ENCODE data around the gene PKD1. TPM values are rescaled to one million over a fixed set of nuclear protein-coding genes. Genes with fewer than 3 reads are reported as not detected.
"Not testable (repeated sequence)": the region's sequence is repeated elsewhere in the genome, so short reads cannot be mapped to it uniquely, and the experiment has no call there.

The PKD1 gene
- total RNA-seq, 2 donors from 2014 or later: 78.9 to 237 TPM

- intact Hi-C loops (cut with DNase I); H3K4me3 ChIP-seq; ATAC-seq; H3K27ac ChIP-seq; H3K27me3 ChIP-seq; H3K36me3 ChIP-seq (replicated peaks in 1 of 2; ENCODE audit: insufficient read depth in 1 of 2, low read depth in 2 of 2); H3K9me3 ChIP-seq: not testable (repeated sequence)
- TF ChIP-seq CTCF (IDR thresholded peaks at IDR 0.05): peak in 1 of 7 experiments; percentile 10
- peaks cover 14% of the 10 kb centered on the region for H3K4me1 ChIP-seq
- WGBS, 2 donors: 38 to 64% methylated on average over 6 of the region's 9 CpGs
- peak in 2 of 4 donors; percentile 34 to 36 for DNase-seq
Observed at GRCh38 chr16:2121325-2121724, 14.4 kb downstream of the PKD1 start.

GRCh38 chr16:2117960-2118722, 17.6 kb downstream of the PKD1 start:
- H3K4me3 ChIP-seq; DNase-seq; H3K27me3 ChIP-seq; intact Hi-C loops (cut with DNase I); H3K9me3 ChIP-seq; H3K36me3 ChIP-seq (replicated peaks in 1 of 2; ENCODE audit: insufficient read depth in 1 of 2, low read depth in 2 of 2); ATAC-seq; H3K4me1 ChIP-seq; H3K27ac ChIP-seq: not testable (repeated sequence)
- WGBS, 2 donors: 77 to 91% methylated on average over 5 to 22 of the region's 35 CpGs

GRCh38 chr16:2117341-2117740, 18.4 kb downstream of the PKD1 start:
- H3K9me3 ChIP-seq; H3K4me1 ChIP-seq; H3K27ac ChIP-seq; H3K36me3 ChIP-seq (replicated peaks in 1 of 2; ENCODE audit: insufficient read depth in 1 of 2, low read depth in 2 of 2); ATAC-seq; DNase-seq; H3K4me3 ChIP-seq; intact Hi-C loops (cut with DNase I); H3K27me3 ChIP-seq: not testable (repeated sequence)
- 93% methylated on average over 10 of the region's 25 CpGs; no CpG with 5 or more reads in 1 of the 2 donors for whole genome bisulfite sequencing, 2 donors

DNA sequence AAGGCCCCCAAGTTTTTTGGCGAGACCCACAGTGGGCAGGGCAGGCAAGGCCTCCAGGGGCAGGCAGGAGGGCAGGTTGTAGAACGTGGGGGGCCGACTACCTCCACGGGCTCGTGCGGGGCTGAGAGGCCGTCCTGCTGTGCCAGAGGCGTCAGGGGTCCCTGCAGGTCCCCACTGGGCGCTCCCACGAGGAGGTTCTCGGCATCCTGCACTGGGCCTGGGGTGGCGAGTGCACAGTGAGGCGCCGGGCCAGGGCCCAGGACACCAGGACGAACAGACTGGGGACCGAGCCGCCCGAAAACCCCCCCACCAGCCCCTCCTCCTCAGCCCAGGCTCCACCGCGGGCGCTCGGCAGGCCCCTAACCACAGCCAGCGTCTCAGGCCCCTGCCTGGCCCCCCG, 19.3 kb downstream of the PKD1 start:
- DNase-seq; intact Hi-C loops (cut with DNase I); H3K4me3 ChIP-seq; H3K27ac ChIP-seq; ATAC-seq; H3K36me3 ChIP-seq (replicated peaks in 1 of 2; ENCODE audit: insufficient read depth in 1 of 2, low read depth in 2 of 2); H3K9me3 ChIP-seq; H3K27me3 ChIP-seq; H3K4me1 ChIP-seq: not testable (repeated sequence)
- 86 to 90% methylated on average over 6 to 7 of the region's 24 CpGs for WGBS, 2 donors

- Histone ChIP-seq H3K27me3 (no peaks in the 10 kb centered on the region), H3K9me3 (no peaks in the 10 kb centered on the region), H3K36me3 (replicated peaks in 1 of 2; ENCODE audit: insufficient read depth in 1 of 2, low read depth in 2 of 2) (peaks cover 0 to 2% of the 10 kb centered on the region in 2 donors), H3K4me3 (no peak overlapping the region), H3K4me1 (no peaks in the 10 kb centered on the region), H3K27ac (no peak overlapping the region)
- WGBS, 2 donors: 95 to 100% methylated on average over 1 to 10 of the region's 13 CpGs
- DNase-seq: no peak
- ATAC-seq: no peak
- TF ChIP-seq CTCF (IDR thresholded peaks at IDR 0.05) (no peak), POLR2A (IDR thresholded peaks at IDR 0.05) (no peak)
- intact Hi-C loops (cut with DNase I): no loop called here
Observed at GRCh38 chr16:2115591-2115973, 20.1 kb downstream of the PKD1 start.

DNA sequence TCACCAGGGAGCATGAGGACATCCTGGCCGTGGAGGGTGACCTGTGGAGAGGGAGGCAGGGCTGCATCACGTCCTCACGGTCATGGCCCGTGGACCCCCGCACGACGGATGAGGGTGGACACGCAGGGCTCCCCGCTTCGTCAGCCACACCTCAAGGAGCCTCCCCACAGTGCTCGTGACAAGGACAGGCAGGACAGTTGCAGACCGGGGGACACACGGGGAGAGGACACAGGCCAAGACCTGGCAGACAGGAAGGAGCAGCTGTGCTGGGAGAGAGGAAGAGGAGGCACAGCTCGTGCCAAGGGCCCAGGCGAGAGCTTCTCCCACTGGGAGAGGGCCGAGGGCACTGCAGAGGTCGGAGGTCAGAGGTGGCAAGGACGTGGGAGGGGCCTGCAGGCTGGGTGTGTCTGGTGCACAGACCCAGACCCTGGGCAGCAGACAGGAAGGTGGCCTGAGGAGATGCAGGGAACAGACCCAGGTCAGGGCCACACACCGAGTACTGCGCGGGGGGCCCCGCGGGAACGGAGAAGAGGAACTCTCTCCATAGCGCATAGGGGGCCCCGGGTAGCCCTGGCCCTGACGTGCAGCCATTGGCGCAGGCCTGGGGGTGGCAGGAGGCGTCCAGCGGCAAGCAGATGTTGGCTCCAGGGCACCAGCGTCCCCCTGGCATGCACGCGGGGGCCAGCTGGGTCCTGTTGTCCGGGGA, 20.7 kb downstream of the PKD1 start:
- H3K27me3 ChIP-seq; H3K4me1 ChIP-seq; H3K36me3 ChIP-seq (replicated peaks in 1 of 2; ENCODE audit: insufficient read depth in 1 of 2, low read depth in 2 of 2); H3K9me3 ChIP-seq; H3K27ac ChIP-seq; ATAC-seq; H3K4me3 ChIP-seq; intact Hi-C loops (cut with DNase I); DNase-seq: not testable (repeated sequence)
- WGBS, 2 donors: 88 to 90% methylated on average over 22 to 25 of the region's 34 CpGs

DNA sequence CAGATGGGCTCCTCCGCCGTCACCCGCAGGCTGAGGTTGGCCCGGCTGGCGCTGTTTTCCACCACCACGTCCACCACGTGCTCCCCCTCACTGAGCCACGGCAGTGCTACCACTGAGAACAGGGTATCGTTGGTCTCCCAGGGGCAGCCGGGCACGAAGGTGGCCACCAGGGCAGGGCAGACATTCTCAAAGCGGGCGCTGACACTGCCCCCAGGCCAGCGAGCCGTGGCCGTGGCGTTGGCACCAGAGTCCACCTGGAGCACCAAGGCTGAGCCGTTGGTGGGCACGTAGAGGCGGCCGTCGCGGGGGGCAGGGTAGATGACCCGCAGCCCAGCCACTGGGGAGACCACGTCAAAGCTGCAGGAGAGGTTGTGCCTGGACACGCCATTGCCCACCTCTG, 21.5 kb downstream of the PKD1 start:
- H3K4me1 ChIP-seq; H3K27ac ChIP-seq; H3K36me3 ChIP-seq (replicated peaks in 1 of 2; ENCODE audit: insufficient read depth in 1 of 2, low read depth in 2 of 2); H3K4me3 ChIP-seq; intact Hi-C loops (cut with DNase I); DNase-seq; H3K9me3 ChIP-seq; ATAC-seq; H3K27me3 ChIP-seq: not testable (repeated sequence)
- WGBS, 2 donors: 93 to 94% methylated on average over 10 to 16 of the region's 26 CpGs

GRCh38 chr16:2112539-2113106, 23.1 kb downstream of the PKD1 start:
- H3K4me1 ChIP-seq; intact Hi-C loops (cut with DNase I); DNase-seq; ATAC-seq; H3K27me3 ChIP-seq; H3K27ac ChIP-seq; H3K36me3 ChIP-seq (replicated peaks in 1 of 2; ENCODE audit: insufficient read depth in 1 of 2, low read depth in 2 of 2); H3K9me3 ChIP-seq; H3K4me3 ChIP-seq: not testable (repeated sequence)
- 82 to 87% methylated on average over 7 to 21 of the region's 30 CpGs for WGBS, 2 donors

DNA sequence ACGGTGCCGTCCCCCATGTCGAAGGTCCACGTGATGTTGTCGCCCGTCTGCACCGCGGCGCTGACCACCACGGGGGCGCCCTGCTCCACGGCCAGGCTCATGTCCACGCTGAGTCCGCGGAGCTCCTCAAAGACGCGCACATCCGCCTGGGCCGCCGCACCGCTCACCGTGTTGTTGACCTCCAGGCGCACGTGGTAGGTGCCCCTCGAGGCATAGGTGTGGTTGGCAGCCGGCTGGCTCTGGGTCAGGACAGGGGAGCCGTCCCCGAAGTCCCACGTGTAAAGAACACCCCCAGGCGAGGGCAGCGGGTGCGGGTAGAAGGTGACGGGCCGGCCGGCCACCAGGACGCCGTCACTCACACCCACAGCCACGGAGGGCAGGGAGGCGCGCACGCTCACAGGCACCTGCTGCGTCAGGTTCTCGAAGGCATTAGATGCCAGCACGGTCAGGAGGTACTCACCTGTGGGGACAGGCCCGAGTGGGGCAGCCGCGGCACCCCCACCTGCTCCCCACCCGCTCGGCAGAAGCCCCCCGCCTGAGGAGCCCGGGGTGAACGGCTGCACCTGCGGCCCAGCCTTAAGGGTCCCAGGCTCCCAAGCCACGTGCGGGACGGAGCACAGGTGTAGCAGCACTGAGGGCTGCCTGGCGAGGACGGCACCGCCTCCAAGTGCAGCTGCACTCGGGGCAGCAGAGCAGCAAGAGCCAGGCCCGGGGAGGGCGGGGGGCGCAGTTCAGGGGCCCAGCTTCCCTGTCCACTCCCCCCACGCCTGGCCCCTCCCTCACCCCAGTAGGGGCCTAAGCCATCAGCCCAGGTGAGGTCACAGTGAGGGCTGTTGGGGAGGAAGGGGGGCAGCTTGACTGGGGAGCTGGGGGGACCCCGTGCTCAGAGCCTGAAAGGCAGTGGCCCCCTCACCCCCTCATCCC, 24.0 kb downstream of the PKD1 start:
- H3K9me3 ChIP-seq; H3K4me1 ChIP-seq; DNase-seq; H3K36me3 ChIP-seq (replicated peaks in 1 of 2; ENCODE audit: insufficient read depth in 1 of 2, low read depth in 2 of 2); H3K4me3 ChIP-seq; H3K27me3 ChIP-seq; H3K27ac ChIP-seq; intact Hi-C loops (cut with DNase I): not testable (repeated sequence)
- WGBS, 2 donors: 94% methylated on average over 60 of the region's 65 CpGs; no CpG with 5 or more reads in 1 of the 2 donors
- peak; percentile 33 for ATAC-seq

Measured in body of pancreas (tissue), 4 donors.